Measurements from ENCODE around the gene SH2B3.

GRCh38 chr12:111443586-111443985 is 37.9 kb downstream of the SH2B3 start:
- TF ChIP-seq FOS (IDR thresholded peaks at IDR 0.05; ENCODE audit: borderline replicate concordance, insufficient read depth, low read length) = no peak
- TF ChIP-seq CTCF (IDR thresholded peaks at IDR 0.05; ENCODE audit: extremely low read depth in 1 of 2, insufficient read depth in 1 of 2, low read depth in 1 of 2, low read length in 2 of 2) = no peak

Measured in endothelial cell of umbilical vein (primary cell).